ENCODE results near the gene ALDH1B1. TPM values are rescaled to one million over a fixed set of nuclear protein-coding genes. Genes with fewer than 3 reads are reported as not detected.

Gene ALDH1B1
- total and polyA plus RNA-seq, 8 donors = 0.58 to 68.7 (median 18.6) TPM

DNA sequence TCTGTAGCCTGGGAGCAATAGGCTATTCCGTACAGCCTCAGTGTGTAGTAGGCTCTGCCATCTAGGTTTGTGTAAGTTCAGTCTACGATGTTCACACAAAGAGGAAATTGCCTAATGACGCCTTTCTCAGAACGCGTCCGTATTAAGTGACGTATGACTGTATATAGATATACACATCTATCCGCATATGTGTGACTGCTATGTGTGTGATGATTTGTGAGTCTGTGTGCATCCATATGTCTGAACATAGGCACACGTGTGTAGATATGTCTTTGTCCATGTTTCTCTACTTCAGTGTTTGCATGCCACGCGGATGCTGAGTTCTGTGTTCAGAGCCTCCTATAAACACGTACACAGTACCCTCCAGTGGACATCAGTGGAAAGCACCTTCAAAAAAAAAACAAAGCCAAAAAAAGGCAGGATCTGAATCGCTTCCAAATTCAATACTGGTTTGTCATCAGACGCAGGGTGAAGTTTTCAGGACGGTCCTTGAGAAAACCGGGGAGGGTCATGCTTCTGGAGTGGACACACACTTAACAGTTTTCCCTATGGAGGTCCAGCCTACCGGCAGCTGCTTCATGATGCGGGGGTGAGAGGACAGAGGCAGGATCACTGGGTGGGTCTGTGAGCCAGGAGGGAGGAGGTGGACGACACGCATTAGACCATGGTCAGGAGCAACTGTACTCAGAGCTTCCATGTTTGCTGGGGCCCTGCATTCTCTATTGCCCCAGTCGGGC lies 29.5 kb upstream of the ALDH1B1 start:
- Histone ChIP-seq H3K27ac (no peak overlapping the region), H3K27me3 (no peaks in the 10 kb centered on the region), H3K9me3 (no peaks in the 10 kb centered on the region), H3K36me3 (no peaks in the 10 kb centered on the region), H3K4me1 (peaks cover 0 to 11% (median 5%) of the 10 kb centered on the region in 4 donors), H3K4me3 (peak overlapping the region in 1 of 4 donors; percentile 11)
- WGBS, 5 donors = 36 to 42% (median 39%) methylated on average over 21 of the region's 21 CpGs
- intact Hi-C loops (cut with DNase I; ENCODE audit: low total_unique reads) = no loop called here
- DNase-seq = peak; percentile 45 to 88
- no peak for TF ChIP-seq POLR2A (IDR thresholded peaks at IDR 0.05)
- TF ChIP-seq, protein P1, sequence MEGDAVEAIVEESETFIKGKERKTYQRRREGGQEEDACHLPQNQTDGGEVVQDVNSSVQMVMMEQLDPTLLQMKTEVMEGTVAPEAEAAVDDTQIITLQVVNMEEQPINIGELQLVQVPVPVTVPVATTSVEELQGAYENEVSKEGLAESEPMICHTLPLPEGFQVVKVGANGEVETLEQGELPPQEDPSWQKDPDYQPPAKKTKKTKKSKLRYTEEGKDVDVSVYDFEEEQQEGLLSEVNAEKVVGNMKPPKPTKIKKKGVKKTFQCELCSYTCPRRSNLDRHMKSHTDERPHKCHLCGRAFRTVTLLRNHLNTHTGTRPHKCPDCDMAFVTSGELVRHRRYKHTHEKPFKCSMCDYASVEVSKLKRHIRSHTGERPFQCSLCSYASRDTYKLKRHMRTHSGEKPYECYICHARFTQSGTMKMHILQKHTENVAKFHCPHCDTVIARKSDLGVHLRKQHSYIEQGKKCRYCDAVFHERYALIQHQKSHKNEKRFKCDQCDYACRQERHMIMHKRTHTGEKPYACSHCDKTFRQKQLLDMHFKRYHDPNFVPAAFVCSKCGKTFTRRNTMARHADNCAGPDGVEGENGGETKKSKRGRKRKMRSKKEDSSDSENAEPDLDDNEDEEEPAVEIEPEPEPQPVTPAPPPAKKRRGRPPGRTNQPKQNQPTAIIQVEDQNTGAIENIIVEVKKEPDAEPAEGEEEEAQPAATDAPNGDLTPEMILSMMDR (IDR thresholded peaks at IDR 0.05) = peak in 5 of 7 experiments; percentile 34 to 68 (median 54)
- TF ChIP-seq POLR2AphosphoS5 (IDR thresholded peaks at IDR 0.05) = peak in 1 of 3 donors; percentile 44
- TF ChIP-seq EP300 (IDR thresholded peaks at IDR 0.05) = no peak

DNA sequence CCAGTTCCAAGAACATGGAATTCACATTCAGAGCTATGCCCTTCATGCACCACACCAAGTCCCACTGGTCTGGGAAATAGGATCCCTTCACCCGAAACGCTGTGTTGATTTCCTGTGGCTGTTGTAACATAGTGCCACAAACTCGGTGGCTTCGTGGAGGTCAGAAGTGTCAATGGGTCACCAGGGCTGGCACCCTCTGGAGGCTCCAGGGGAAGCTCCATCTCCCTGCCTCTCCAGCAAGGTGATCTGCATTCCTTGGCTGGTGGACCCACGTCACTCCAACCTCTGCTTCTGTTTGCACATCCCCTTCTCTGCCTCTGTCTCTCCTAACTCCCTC lies 28.9 kb upstream of the ALDH1B1 start:
- DNase-seq = no peak
- peaks cover 0 to 11% (median 5%) of the 10 kb centered on the region in 4 donors for H3K4me1 ChIP-seq
- intact Hi-C loops (cut with DNase I; ENCODE audit: low total_unique reads) = no loop called here

DNA sequence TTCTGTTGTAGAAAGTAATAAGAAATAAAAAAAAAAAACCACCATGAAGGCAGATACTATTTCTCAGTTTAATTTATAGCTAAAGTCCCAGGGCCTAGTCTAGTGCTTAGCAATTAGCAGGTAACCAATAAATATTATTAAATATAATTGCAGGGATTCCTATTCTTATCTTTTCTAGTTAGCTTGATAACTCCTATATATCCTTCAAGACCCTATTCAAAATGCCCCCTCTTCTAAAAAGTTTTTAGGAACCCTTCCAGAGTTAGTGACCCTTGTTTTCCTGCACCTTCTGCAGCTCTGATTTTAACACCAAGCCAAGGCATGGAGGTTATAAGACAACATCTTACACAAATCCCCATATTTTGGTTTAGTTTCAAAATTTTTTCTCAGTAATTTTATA lies 24.6 kb upstream of the ALDH1B1 start:
- H3K4me3 ChIP-seq = no peak overlapping the region
- no peaks in the 10 kb centered on the region for H3K27me3 ChIP-seq
- TF ChIP-seq POLR2A (IDR thresholded peaks at IDR 0.05) = no peak
- TF ChIP-seq POLR2AphosphoS5 (IDR thresholded peaks at IDR 0.05) = no peak
- TF ChIP-seq, protein P1 (IDR thresholded peaks at IDR 0.05) = no peak
- no peak for TF ChIP-seq EP300 (IDR thresholded peaks at IDR 0.05)
- no peaks in the 10 kb centered on the region for H3K36me3 ChIP-seq
- intact Hi-C loops (cut with DNase I; ENCODE audit: low total_unique reads) = no loop called here
- no peak for DNase-seq
- peaks cover 0 to 8% (median 4%) of the 10 kb centered on the region in 4 donors for H3K4me1 ChIP-seq
- no peak overlapping the region for H3K27ac ChIP-seq
- H3K9me3 ChIP-seq = no peaks in the 10 kb centered on the region

More for the DNA sequence above, 28.9 kb upstream of the ALDH1B1 start:
- no peaks in the 10 kb centered on the region for H3K36me3 ChIP-seq
- no peak overlapping the region for H3K27ac ChIP-seq
- WGBS, 5 donors = 58 to 78% (median 73%) methylated on average over 5 of the region's 5 CpGs
- TF ChIP-seq EP300 (IDR thresholded peaks at IDR 0.05) = no peak
- no peak for TF ChIP-seq POLR2AphosphoS5 (IDR thresholded peaks at IDR 0.05)
- TF ChIP-seq, protein P1 (IDR thresholded peaks at IDR 0.05) = no peak
- TF ChIP-seq POLR2A (IDR thresholded peaks at IDR 0.05) = no peak
- no peaks in the 10 kb centered on the region for H3K27me3 ChIP-seq
- peak overlapping the region in 1 of 4 donors; percentile 11 for H3K4me3 ChIP-seq
- no peaks in the 10 kb centered on the region for H3K9me3 ChIP-seq

DNA sequence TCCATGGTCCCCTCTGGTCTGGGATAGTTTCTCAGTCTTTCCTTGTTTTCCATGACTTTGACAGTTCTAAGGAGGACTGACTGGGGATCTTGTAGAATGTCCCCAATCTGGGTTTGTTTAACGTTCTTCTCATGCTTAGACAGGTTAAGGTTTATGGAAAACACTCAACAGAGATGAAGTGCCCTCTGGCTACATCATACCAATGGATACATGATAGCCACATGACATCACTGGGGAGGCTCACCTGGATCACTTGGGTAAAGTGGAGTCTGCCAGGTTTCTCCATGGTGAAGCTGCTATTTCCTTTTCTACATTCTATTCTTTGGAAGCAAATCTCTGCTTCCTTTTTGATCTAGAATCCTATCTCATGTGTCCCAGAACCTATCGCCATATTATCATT lies 23.8 kb upstream of the ALDH1B1 start:
- H3K27me3 ChIP-seq = no peaks in the 10 kb centered on the region
- peaks cover 0 to under 1% (median 0%) of the 10 kb centered on the region in 4 donors for H3K4me1 ChIP-seq
- TF ChIP-seq, protein P1 (IDR thresholded peaks at IDR 0.05) = no peak
- TF ChIP-seq POLR2A (IDR thresholded peaks at IDR 0.05) (no peak), POLR2AphosphoS5 (IDR thresholded peaks at IDR 0.05) (no peak), EP300 (IDR thresholded peaks at IDR 0.05) (no peak)
- intact Hi-C loops (cut with DNase I; ENCODE audit: low total_unique reads) = no loop called here
- no peaks in the 10 kb centered on the region for H3K36me3 ChIP-seq
- H3K9me3 ChIP-seq = no peaks in the 10 kb centered on the region
- no peak overlapping the region for H3K27ac ChIP-seq
- no peak overlapping the region for H3K4me3 ChIP-seq
- DNase-seq = no peak
- 62 to 77% (median 71%) methylated on average over 2 of the region's 2 CpGs for WGBS, 5 donors

Measured in stomach (tissue), 9 donors.